LNCaP clone FGC (cell line): ENCODE measurements around the gene RAB1A.
"Not testable (repeated sequence)": the region's sequence is repeated elsewhere in the genome, so short reads cannot be mapped to it uniquely, and the experiment has no call there.

Experiments used
- DNase-seq: peaks from one replicate; pipeline ENCODE4 v3.0.0-alpha.2; 2011; ENCODE audit warnings: low read depth
- H3K4me3 ChIP-seq: 2 replicates; pipeline ENCODE4 v1.5.1; 2011; ENCODE audit warnings: mild to moderate bottlenecking, low read depth, low read length, control low read depth
- TF ChIP-seq, protein P1 (sequence below): IDR thresholded peaks from 2 replicates; pipeline ENCODE4 v1.5.1; 2012; ENCODE audit warnings: mild to moderate bottlenecking; ENCODE audit not compliant: control insufficient read depth, insufficient read depth; ENCODE audit errors: extremely low read depth

The RAB1A gene

DNA sequence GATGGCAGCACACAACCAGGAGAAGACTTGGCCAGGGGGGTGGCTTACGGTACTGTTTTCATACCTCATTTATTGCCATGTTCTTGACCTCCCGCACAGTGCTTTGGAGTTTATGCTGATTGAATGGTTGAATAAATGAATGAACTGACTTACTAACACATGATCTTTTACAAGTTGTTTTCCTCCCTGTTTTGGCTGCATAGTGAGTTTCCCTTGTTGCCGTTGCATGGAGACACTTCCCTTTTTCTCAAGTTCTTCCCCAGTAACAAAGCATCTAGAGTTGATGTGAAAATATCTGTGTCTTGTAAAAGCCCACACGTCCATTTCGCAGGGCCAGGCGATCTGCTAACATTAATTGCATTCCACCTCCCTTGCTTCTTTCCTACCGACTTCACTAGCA, 35.7 kb upstream of the RAB1A start:
- H3K4me3 ChIP-seq = no peak overlapping the region
- TF ChIP-seq, protein P1, sequence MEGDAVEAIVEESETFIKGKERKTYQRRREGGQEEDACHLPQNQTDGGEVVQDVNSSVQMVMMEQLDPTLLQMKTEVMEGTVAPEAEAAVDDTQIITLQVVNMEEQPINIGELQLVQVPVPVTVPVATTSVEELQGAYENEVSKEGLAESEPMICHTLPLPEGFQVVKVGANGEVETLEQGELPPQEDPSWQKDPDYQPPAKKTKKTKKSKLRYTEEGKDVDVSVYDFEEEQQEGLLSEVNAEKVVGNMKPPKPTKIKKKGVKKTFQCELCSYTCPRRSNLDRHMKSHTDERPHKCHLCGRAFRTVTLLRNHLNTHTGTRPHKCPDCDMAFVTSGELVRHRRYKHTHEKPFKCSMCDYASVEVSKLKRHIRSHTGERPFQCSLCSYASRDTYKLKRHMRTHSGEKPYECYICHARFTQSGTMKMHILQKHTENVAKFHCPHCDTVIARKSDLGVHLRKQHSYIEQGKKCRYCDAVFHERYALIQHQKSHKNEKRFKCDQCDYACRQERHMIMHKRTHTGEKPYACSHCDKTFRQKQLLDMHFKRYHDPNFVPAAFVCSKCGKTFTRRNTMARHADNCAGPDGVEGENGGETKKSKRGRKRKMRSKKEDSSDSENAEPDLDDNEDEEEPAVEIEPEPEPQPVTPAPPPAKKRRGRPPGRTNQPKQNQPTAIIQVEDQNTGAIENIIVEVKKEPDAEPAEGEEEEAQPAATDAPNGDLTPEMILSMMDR = no peak
- DNase-seq = no peak

DNA sequence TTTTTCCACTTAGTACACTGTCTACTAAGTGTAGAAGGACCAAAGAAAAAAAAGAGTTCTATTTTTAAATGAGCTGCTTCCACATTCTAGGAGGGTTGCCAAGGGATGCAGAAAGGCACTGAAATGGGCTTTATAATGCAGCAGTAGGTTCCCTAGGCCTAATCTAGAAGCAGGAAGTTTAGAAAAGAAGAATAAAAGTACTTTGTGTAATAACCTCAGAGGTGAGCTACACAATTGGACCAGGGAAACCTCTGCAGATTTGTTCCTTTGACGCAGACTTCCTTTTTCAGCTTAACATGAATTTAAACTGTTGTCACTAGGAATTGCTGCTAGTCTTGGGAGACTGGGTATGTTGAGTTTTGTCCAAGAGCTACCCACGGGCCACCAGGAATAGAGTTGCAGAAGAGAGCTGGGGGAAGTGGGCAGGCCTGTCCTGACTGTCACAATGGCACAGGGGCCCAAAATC, 34.6 kb upstream of the RAB1A start:
- no peak overlapping the region for H3K4me3 ChIP-seq
- TF ChIP-seq, protein P1 = no peak
- DNase-seq = no peak

DNA sequence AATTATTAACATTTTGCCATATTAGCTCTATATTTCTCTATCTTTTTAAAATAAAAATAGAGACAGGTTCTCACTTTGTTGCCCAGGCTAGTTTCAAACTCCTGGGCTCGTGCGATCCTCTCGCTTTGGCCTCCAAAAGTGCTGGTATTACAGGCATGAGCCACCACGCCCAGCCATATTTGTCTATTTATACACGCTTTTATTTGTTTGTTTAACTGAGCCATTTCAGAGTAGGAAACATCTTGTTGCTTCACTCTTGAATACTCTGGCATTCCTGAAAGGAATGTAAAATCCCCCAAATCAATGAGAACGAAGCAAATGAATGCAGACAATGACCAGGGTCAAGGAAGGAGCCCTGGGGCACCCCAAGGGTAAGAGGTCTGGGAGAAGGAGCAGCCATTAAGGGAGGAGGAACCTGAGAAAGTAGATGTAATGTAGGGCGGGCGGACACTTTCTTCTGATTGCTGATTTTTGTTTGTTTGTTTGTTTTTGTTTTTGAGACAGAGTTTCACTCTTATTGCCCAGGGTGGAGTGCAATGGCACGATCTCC, 31.7 kb upstream of the RAB1A start:
- TF ChIP-seq, protein P1 = no peak
- H3K4me3 ChIP-seq = no peak overlapping the region
- DNase-seq = no peak

DNA sequence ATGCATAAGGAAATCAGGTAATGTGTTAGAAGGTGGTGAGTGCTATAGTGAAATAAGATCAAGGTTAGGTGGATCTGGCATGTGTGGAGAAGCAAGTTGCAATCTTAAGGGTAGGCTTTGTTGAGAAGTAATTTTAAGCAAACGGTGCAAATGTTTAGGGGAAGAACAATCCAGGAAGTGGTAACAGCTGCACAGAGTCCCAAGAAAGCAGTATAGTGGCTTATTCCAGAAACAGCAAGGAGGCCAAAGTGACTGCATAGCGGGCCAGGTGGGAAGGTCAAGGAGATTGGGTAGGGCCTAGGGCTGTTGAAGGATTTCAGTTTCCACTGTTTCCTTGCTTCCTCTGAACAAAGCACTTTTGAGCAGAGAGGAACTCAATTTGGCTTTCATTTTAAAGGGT, 30.0 kb upstream of the RAB1A start:
- no peak overlapping the region for H3K4me3 ChIP-seq
- DNase-seq = no peak
- TF ChIP-seq, protein P1 = no peak

DNA sequence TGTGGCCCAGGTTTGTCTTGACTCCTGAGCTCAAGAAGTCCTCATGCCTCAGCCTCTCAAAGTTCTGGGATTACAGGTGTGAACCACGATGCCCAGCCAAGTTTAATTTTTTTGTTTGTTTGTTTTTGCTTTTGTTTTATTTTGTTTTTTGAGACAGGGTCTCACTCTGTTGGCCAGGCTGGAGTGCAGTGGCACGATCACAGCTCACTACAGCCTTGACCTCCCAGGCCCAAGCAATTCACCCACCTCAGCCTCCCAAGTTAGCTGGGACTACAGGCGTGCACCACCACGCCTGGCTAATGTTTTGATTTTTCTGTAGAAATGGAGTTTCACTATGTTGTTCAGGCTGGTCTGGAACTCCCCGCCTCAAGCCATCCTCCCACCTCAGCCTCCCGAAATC, 29.4 kb upstream of the RAB1A start:
- DNase-seq = no peak
- TF ChIP-seq, protein P1 = no peak
- no peak overlapping the region for H3K4me3 ChIP-seq

DNA sequence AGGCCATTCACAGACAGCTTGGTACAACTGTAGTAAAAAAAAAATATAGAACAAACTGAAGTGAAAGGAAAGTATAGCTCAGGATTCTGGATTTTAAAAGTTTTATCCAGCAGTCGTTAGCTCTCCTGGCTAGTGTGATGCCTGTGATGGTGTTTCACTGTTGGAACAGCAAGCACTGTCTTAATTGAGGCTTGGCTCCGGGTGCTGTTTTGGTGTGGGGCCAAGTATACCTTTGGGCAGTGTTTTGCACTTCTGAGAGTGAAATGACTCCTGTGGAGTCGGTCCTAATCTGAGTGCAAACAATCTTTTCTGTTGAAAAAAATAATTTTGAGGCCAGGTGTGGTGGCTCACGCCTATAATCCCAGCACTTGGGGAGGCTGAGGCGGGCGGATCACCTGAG, 28.7 kb upstream of the RAB1A start:
- no peak overlapping the region for H3K4me3 ChIP-seq
- DNase-seq = no peak
- TF ChIP-seq, protein P1 = no peak

DNA sequence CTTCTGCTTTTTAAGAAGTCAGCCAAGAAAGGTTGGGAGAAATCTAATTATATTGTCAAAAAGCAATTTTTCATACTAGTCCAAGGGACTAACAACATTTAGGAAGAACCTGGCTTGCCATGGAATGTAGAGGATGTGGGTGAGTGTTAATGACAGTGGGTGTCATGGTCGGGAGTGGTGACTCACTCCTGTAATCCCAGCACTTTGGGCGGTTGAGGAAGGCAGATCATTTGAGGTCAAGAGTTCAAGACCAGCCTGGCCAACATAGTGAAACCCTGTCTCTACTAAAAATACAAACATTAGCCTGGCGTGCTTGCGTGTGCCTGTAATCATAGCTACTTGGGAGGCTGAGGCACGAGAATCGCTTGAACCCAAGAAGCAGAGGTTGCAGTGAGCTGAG, 27.9 kb upstream of the RAB1A start:
- not testable (repeated sequence) for DNase-seq, H3K4me3 ChIP-seq
